Vein endothelial cell (primary cell): ENCODE measurements around the gene USPL1. TPM values are rescaled to one million over a fixed set of nuclear protein-coding genes. Genes with fewer than 3 reads are reported as not detected.

ENCODE experiments used
- small RNA-seq: library from RNA; depleted of rRNA; stranded (forward); fragments of <200 nt; gene quantifications from one replicate; pipeline ENCODE3, GENCODE V24; 2012
- total RNA-seq: library from RNA; depleted of rRNA; stranded (reverse); fragments of >200 nt; gene quantifications from 2 replicates; pipeline ENCODE4 v1.2.3, GENCODE V29; 2012

Gene USPL1
- 16.7 and 22.8 TPM in 2 replicates for total RNA-seq

DNA sequence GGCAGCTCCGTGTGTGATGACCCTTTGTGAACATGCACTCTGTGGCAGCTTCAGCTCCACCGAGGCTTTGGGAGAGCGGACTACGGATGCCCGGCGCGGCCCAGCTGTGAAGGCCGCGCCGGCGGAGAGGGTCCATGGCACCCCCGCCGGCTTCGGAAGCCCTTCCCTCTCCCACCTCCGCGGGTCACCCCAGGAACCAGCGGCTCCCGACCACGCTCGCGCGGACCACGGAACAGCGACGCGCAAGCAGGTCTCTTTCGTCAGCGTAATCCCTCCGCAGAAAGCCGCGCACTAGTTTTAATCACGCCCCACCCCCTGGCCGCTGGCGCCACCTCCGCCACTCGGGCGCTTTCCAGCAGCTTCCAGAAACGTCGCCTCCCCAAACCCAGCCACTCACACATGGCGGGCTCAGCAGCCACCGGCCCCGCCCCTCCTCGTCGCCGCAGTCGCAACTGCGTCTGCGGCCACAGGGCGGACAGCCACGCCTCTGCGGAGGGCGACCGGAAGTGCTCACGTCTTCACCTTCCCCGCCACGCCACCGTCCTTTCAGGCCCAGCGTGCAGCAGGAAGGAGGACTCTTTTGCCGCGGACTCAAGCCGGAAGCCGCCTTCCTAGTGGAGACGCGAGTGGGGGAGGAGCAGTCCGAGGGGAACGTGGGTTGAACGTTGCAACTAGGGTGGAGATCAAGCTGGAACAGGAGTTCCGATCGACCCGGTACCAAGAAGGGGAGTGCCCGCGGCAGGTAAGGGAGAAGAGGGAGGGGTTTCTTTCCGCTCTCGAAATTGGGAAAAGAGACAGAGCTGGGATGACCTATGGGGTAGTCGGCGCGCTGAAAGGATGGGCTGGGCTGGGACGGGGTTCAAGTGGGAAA is at the start of gene USPL1:
Gene USPL1 (plus strand): TSS at position 606 of the 871 bp plus-strand sequence. CDS start 3,221 bp downstream, outside the sequence.

Small RNAs within 50 kb of the gene (small RNA-seq; reads per million reads assigned to genes)
- not detected for gene RF00017

Other genes with a start within 250 kb of the USPL1 start
- not detected in 2 replicates for gene UBE2L5, start 195.4 kb upstream of the USPL1 start, total RNA-seq
- gene HMGB1, start 152.0 kb upstream of the USPL1 start, total RNA-seq: 142 and 390 TPM in 2 replicates
- 0.33 and 0.38 TPM in 2 replicates for gene ALOX5AP, start 117.6 kb downstream of the USPL1 start, total RNA-seq